ENCODE measurements around the gene KCNH8. TPM values are rescaled to one million over a fixed set of nuclear protein-coding genes. Genes with fewer than 3 reads are reported as not detected.
A peak's percentile ranks its signal among the peaks of the same experiment; 100 is the strongest.
"Not testable (repeated sequence)": the region's sequence is repeated elsewhere in the genome, so short reads cannot be mapped to it uniquely, and the experiment has no call there.

The KCNH8 gene
- total RNA-seq (not detected), total RNA-seq (0 to 1.0 (median 0.06) reads per million in 172 experiments)
- polyA plus RNA-seq (2013, experiment 1 of 2): 0.03 TPM
- polyA plus RNA-seq (2013, experiment 2 of 2): 0.05 TPM

DNA sequence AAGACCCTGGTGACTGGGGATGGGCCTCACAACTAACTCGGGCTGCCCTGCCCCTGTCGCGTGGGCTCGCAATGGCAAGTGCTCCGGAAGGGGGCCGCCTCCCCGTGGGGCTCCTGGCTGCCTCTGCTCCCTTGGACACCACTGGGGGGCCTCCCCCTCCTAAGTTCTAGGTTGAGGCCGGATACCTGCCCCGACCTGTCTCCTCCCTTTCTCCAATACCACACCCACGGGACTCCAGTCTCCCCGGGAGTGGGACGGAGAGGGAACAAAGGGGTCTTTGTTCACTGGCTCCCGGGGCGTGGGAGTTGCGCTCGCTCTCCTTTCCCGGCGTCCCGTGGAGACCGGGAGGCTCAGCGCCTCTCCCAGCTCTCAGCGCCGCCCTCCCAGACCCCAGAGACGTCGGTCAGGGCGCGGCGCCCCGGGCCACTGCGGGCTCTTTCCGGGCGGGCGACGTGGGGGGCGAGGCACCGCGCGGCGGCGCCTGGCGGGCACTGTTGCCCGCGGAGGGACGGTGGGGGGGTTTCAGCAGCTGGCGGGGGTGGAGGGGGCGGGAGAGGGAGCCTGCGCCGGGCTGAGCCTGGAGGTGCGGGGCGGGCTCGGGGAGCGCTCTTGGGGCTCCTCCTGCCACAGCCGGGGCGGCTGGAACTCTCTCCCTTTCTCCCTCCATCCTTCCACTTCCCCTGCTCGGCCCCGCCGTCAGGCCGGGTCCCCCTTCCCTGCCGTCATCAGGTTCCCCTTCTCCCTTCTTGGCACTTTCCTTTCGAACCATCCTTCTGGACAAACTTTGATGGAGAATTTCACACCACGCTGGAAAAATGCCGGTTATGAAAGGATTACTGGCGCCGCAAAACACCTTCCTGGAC is at the start of gene KCNH8:
KCNH8 (plus strand) TSS at position 606 of the 863 bp plus-strand sequence; CDS start at position 816, 210 bp downstream.
- ATAC-seq (ENCODE audit: poor library complexity): no peak
- H3K36me3 Mint-ChIP-seq (ENCODE audit: low read depth): no peaks in the 10 kb centered on the region
- TF ChIP-seq, protein P1, sequence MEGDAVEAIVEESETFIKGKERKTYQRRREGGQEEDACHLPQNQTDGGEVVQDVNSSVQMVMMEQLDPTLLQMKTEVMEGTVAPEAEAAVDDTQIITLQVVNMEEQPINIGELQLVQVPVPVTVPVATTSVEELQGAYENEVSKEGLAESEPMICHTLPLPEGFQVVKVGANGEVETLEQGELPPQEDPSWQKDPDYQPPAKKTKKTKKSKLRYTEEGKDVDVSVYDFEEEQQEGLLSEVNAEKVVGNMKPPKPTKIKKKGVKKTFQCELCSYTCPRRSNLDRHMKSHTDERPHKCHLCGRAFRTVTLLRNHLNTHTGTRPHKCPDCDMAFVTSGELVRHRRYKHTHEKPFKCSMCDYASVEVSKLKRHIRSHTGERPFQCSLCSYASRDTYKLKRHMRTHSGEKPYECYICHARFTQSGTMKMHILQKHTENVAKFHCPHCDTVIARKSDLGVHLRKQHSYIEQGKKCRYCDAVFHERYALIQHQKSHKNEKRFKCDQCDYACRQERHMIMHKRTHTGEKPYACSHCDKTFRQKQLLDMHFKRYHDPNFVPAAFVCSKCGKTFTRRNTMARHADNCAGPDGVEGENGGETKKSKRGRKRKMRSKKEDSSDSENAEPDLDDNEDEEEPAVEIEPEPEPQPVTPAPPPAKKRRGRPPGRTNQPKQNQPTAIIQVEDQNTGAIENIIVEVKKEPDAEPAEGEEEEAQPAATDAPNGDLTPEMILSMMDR (IDR thresholded peaks at IDR 0.05): no peak
- Histone ChIP-seq H3K9me3 (ENCODE audit: control insufficient read depth in 1 of 2, insufficient read depth in 1 of 2, low read length in 2 of 2) (peaks cover 0 to 17% of the 10 kb centered on the region in 2 experiments), H3K4me3 (ENCODE audit: low read length) (peak within 1 kb of the TSS; percentile 71), H3K4me1 (ENCODE audit: insufficient read depth, low read length) (peaks cover 23% of the 10 kb centered on the region), H3K27me3 (ENCODE audit: control insufficient read depth in 1 of 2, insufficient read depth in 2 of 2, low read length in 2 of 2) (peaks cover 21 to 36% of the 10 kb centered on the region in 2 experiments), H3K27ac (ENCODE audit: low read depth in 1 of 2, low read length in 2 of 2) (peak within 1 kb of the TSS in 1 of 2 donors; percentile 13), H3K36me3 (ENCODE audit: insufficient read depth, low read length) (no peaks in the 10 kb centered on the region)
- H3K9me3 Mint-ChIP-seq: peaks cover 8% of the 10 kb centered on the region
- peaks cover 25% of the 10 kb centered on the region for H3K4me1 Mint-ChIP-seq (ENCODE audit: low read depth)
- POLR2A ChIA-PET: no interaction called here
- H3K27ac Mint-ChIP-seq: peak within 1 kb of the TSS; percentile 78
- CTCF ChIA-PET: no interaction called here
- intact Hi-C loops (cut with DNase I, micrococcal nuclease): loop anchor here in 1 of 2 experiments (10.0 kb wide), 1 partner anchor 797 kb away; the partner anchor contains the start of gene RAB5A
- peaks cover 41% of the 10 kb centered on the region for H3K27me3 Mint-ChIP-seq
- H3K4me3 Mint-ChIP-seq: peak within 1 kb of the TSS; percentile 94
- DNase-seq: peak in 5 of 14 experiments; percentile 0 to 23 (median 1)

GRCh38 chr3:19102654-19103290 is 45.5 kb upstream of the KCNH8 start:
- DNase-seq: peak in 7 of 14 experiments; percentile 8 to 31 (median 18)
- H3K36me3 ChIP-seq (ENCODE audit: insufficient read depth, low read length); H3K9me3 Mint-ChIP-seq; H3K27me3 ChIP-seq (ENCODE audit: control insufficient read depth in 1 of 2, insufficient read depth in 2 of 2, low read length in 2 of 2); H3K36me3 Mint-ChIP-seq (ENCODE audit: low read depth); CTCF ChIA-PET; POLR2A ChIA-PET; H3K4me1 Mint-ChIP-seq (ENCODE audit: low read depth); H3K27ac ChIP-seq (ENCODE audit: low read depth in 1 of 2, low read length in 2 of 2); H3K4me1 ChIP-seq (ENCODE audit: insufficient read depth, low read length); ATAC-seq (ENCODE audit: poor library complexity); intact Hi-C loops (cut with DNase I, micrococcal nuclease): not testable (repeated sequence)
- H3K4me3 Mint-ChIP-seq: peak overlapping the region; percentile 88
- H3K9me3 ChIP-seq (ENCODE audit: control insufficient read depth in 1 of 2, insufficient read depth in 1 of 2, low read length in 2 of 2): peaks cover 0 to 13% of the 10 kb centered on the region in 2 experiments
- H3K4me3 ChIP-seq (ENCODE audit: low read length): peak overlapping the region; percentile 25
- H3K27ac Mint-ChIP-seq: peak overlapping the region; percentile 86
- peaks cover 16% of the 10 kb centered on the region for H3K27me3 Mint-ChIP-seq

DNA sequence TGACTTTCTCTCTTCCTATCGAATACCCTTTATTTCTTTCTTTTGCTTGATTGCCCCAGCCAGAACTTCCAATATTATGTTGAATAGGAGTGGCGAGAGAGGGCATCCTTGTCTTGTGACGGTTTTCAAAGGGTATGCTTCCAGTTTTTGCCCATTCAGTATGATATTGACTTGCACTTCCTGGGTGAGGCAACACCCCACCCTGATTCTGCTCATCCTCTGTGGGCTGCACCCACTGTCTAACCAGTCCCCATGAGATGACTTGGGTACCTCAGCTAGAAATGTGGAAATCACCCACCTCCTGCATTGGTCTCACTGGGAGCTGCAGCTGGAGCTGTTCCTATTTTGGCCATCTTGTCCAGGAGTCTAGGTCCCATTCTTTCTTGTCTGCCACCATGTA is 44.8 kb upstream of the KCNH8 start:
- H3K27ac ChIP-seq (ENCODE audit: low read depth in 1 of 2, low read length in 2 of 2): no peak overlapping the region
- intact Hi-C loops (cut with DNase I, micrococcal nuclease): no loop called here
- no peak for DNase-seq
- peak overlapping the region; percentile 86 for H3K27ac Mint-ChIP-seq
- peaks cover 2% of the 10 kb centered on the region for H3K9me3 Mint-ChIP-seq
- no peaks in the 10 kb centered on the region for H3K4me1 ChIP-seq (ENCODE audit: insufficient read depth, low read length)
- H3K27me3 ChIP-seq (ENCODE audit: control insufficient read depth in 1 of 2, insufficient read depth in 2 of 2, low read length in 2 of 2): no peaks in the 10 kb centered on the region
- H3K4me3 ChIP-seq (ENCODE audit: low read length): no peak overlapping the region
- peak overlapping the region; percentile 88 for H3K4me3 Mint-ChIP-seq
- H3K36me3 ChIP-seq (ENCODE audit: insufficient read depth, low read length): no peaks in the 10 kb centered on the region
- no peaks in the 10 kb centered on the region for H3K36me3 Mint-ChIP-seq (ENCODE audit: low read depth)
- ChIA-PET CTCF (no interaction called here), POLR2A (no interaction called here)
- H3K4me1 Mint-ChIP-seq (ENCODE audit: low read depth): no peaks in the 10 kb centered on the region
- H3K27me3 Mint-ChIP-seq: peaks cover 16% of the 10 kb centered on the region
- no peak for ATAC-seq (ENCODE audit: poor library complexity)
- peaks cover 0 to 15% of the 10 kb centered on the region in 2 experiments for H3K9me3 ChIP-seq (ENCODE audit: control insufficient read depth in 1 of 2, insufficient read depth in 1 of 2, low read length in 2 of 2)
- TF ChIP-seq, protein P1 (IDR thresholded peaks at IDR 0.05): no peak
